Vagina (tissue), 2 donors: ENCODE data around the gene ANKRD33.

Source experiments
- POLR2A ChIP-seq, 2 donors: fragments of 450-650 bp; IDR thresholded peaks; one replicate each; pipeline ENCODE4 v1.6.1; 2017; ENCODE audit warnings: antibody characterized with exemption in 2 of 2, mild to moderate bottlenecking in 2 of 2, moderate library complexity in 2 of 2
- POLR2AphosphoS5 ChIP-seq, 2 donors: sonication (generic); formaldehyde crosslinking; IDR thresholded peaks; one replicate each; pipeline ENCODE4 v1.9.0; 2017; ENCODE audit warnings: antibody characterized with exemption in 2 of 2, mild to moderate bottlenecking in 2 of 2, low read depth in 1 of 2; ENCODE audit not compliant: insufficient read depth in 1 of 2
- TF ChIP-seq, protein P1 (sequence below), 3 experiments: fragments of 450-650 bp in 2 of 3; fragments of 200-600 bp in 1 of 3; sonication (generic) in 1 of 3; IDR thresholded peaks; one replicate each; pipeline ENCODE4 v1.5.1; 2017 to 2019; ENCODE audit warnings: antibody characterized with exemption in 3 of 3, mild to moderate bottlenecking in 2 of 3, moderate library complexity in 2 of 3

- TF ChIP-seq, protein P1, sequence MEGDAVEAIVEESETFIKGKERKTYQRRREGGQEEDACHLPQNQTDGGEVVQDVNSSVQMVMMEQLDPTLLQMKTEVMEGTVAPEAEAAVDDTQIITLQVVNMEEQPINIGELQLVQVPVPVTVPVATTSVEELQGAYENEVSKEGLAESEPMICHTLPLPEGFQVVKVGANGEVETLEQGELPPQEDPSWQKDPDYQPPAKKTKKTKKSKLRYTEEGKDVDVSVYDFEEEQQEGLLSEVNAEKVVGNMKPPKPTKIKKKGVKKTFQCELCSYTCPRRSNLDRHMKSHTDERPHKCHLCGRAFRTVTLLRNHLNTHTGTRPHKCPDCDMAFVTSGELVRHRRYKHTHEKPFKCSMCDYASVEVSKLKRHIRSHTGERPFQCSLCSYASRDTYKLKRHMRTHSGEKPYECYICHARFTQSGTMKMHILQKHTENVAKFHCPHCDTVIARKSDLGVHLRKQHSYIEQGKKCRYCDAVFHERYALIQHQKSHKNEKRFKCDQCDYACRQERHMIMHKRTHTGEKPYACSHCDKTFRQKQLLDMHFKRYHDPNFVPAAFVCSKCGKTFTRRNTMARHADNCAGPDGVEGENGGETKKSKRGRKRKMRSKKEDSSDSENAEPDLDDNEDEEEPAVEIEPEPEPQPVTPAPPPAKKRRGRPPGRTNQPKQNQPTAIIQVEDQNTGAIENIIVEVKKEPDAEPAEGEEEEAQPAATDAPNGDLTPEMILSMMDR (IDR thresholded peaks at IDR 0.05) = no peak
- TF ChIP-seq POLR2A (IDR thresholded peaks at IDR 0.05) = no peak
- no peak for TF ChIP-seq POLR2AphosphoS5 (IDR thresholded peaks at IDR 0.05; ENCODE audit: insufficient read depth in 1 of 2, low read depth in 1 of 2)
Observed at GRCh38 chr12:51907856-51908425, 20.0 kb downstream of the ANKRD33 start.
